ENCODE data around the gene KATNAL2. TPM values are rescaled to one million over a fixed set of nuclear protein-coding genes. Genes with fewer than 3 reads are reported as not detected.
A peak's percentile ranks its signal among the peaks of the same experiment; 100 is the strongest.

The KATNAL2 gene
- total and polyA plus RNA-seq, 2 donors from 2014 or later, result 6.9 to 13.4 TPM

- no peak overlapping the region for H3K27ac ChIP-seq (ENCODE audit: low read depth in 2 of 2, low read length in 2 of 2)
- no peaks in the 10 kb centered on the region for H3K9me3 ChIP-seq (ENCODE audit: control insufficient read depth in 2 of 3, insufficient read depth in 1 of 3, low read length in 3 of 3)
- intact Hi-C loops (cut with DNase I), result no loop called here
Measured at GRCh38 chr18:47067648-47068047, 150.2 kb downstream of the KATNAL2 start.

GRCh38 chr18:47075098-47075883 is 157.9 kb downstream of the KATNAL2 start:
- TF ChIP-seq CTCF (IDR thresholded peaks at IDR 0.05; ENCODE audit: borderline replicate concordance, extremely low read depth, insufficient read depth), result no peak
- intact Hi-C loops (cut with DNase I), result no loop called here
- Histone ChIP-seq H3K27me3 (ENCODE audit: control insufficient read depth, insufficient read depth, low read length) (no peaks in the 10 kb centered on the region), H3K36me3 (ENCODE audit: control insufficient read depth in 2 of 3, insufficient read depth in 3 of 3, low read length in 3 of 3) (peaks cover 0 to 5% (median 3%) of the 10 kb centered on the region in 3 donors), H3K9me3 (ENCODE audit: control insufficient read depth in 2 of 3, insufficient read depth in 1 of 3, low read length in 3 of 3) (no peaks in the 10 kb centered on the region), H3K9ac (ENCODE audit: low read length in 3 of 3) (no peak overlapping the region), H3K27ac (ENCODE audit: low read depth in 2 of 2, low read length in 2 of 2) (no peak overlapping the region), H3K4me3 (ENCODE audit: low read length in 3 of 3) (no peak overlapping the region), H3K4me1 (ENCODE audit: control insufficient read depth in 2 of 3, insufficient read depth in 2 of 3, low read depth in 1 of 3, low read length in 3 of 3) (no peaks in the 10 kb centered on the region)
- DNase-seq (peak in 1 of 5 donors; percentile 6), FAIRE-seq (no peak)

More at GRCh38 chr18:47067648-47068047, 150.2 kb downstream of the KATNAL2 start:
- H3K36me3 ChIP-seq (ENCODE audit: control insufficient read depth in 2 of 3, insufficient read depth in 3 of 3, low read length in 3 of 3), result no peaks in the 10 kb centered on the region
- H3K4me1 ChIP-seq (ENCODE audit: control insufficient read depth in 2 of 3, insufficient read depth in 2 of 3, low read depth in 1 of 3, low read length in 3 of 3), result no peaks in the 10 kb centered on the region
- no peak for FAIRE-seq
- no peak overlapping the region for H3K4me3 ChIP-seq (ENCODE audit: low read length in 3 of 3)
- no peaks in the 10 kb centered on the region for H3K27me3 ChIP-seq (ENCODE audit: control insufficient read depth, insufficient read depth, low read length)
- H3K9ac ChIP-seq (ENCODE audit: low read length in 3 of 3), result no peak overlapping the region
- no peak for DNase-seq
- no peak for TF ChIP-seq CTCF (IDR thresholded peaks at IDR 0.05; ENCODE audit: borderline replicate concordance, extremely low read depth, insufficient read depth)

- no peak for FAIRE-seq
- Histone ChIP-seq H3K9ac (ENCODE audit: low read length in 3 of 3) (no peak overlapping the region), H3K27ac (ENCODE audit: low read depth in 2 of 2, low read length in 2 of 2) (no peak overlapping the region), H3K36me3 (ENCODE audit: control insufficient read depth in 2 of 3, insufficient read depth in 3 of 3, low read length in 3 of 3) (peaks cover 0 to 5% (median 3%) of the 10 kb centered on the region in 3 donors), H3K27me3 (ENCODE audit: control insufficient read depth, insufficient read depth, low read length) (no peaks in the 10 kb centered on the region), H3K4me3 (ENCODE audit: low read length in 3 of 3) (no peak overlapping the region), H3K9me3 (ENCODE audit: control insufficient read depth in 2 of 3, insufficient read depth in 1 of 3, low read length in 3 of 3) (no peaks in the 10 kb centered on the region), H3K4me1 (ENCODE audit: control insufficient read depth in 2 of 3, insufficient read depth in 2 of 3, low read depth in 1 of 3, low read length in 3 of 3) (no peaks in the 10 kb centered on the region)
- DNase-seq, result no peak
- intact Hi-C loops (cut with DNase I), result no loop called here
- TF ChIP-seq CTCF (IDR thresholded peaks at IDR 0.05; ENCODE audit: borderline replicate concordance, extremely low read depth, insufficient read depth), result no peak
Measured at GRCh38 chr18:47077111-47077510, 159.7 kb downstream of the KATNAL2 start.
